ENCODE data around the gene SVIL. TPM values are rescaled to one million over a fixed set of nuclear protein-coding genes. Genes with fewer than 3 reads are reported as not detected.
"Not testable (repeated sequence)": the region's sequence is repeated elsewhere in the genome, so short reads cannot be mapped to it uniquely, and the experiment has no call there.

The SVIL gene
- total and polyA plus RNA-seq, 11 donors = 95.2 to 589 (median 355) TPM

DNA sequence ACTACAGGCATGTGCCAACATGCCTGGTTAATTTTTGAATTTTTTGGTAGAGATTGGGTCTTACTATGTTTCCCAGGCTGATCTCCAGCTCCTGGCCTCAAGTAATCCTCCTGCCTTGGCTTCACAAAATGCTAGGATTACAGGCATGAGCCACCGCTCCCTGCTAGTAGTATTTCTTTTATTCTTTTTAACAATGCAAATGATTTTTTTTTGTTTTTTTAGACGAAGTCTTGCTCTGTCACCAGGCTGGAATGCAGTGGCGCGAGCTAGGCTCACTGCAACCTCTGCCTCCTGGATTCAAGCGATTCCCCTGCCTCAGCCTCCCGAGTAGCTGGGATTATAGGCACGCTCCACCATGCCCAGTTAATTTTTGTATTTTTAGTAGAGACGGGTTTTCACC lies 58.1 kb downstream of the SVIL start:
- WGBS, 4 donors = 83 to 87% (median 85%) methylated on average over 8 of the region's 8 CpGs
- H3K36me3 ChIP-seq = peaks cover 0 to 27% (median 0%) of the 10 kb centered on the region in 9 donors
- H3K4me1 ChIP-seq = peaks cover 0 to 17% (median 2%) of the 10 kb centered on the region in 12 donors

DNA sequence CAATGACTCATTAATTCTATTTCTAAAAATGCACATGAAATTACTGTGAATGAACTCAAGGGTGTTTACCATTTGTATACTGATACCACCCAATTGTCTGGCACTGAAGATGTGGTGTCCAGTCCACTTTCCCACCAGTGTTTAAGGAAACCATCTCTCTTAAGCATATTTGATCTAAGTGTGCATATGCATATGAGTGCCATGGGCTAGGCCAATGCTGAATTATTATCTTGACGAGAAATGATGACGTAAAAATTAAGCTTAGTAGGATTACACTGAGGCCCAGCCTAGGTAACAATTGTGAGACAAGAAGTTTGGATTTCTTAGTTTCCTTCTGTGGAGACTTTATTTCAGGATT lies 59.7 kb downstream of the SVIL start:
- TF ChIP-seq POLR2A (IDR thresholded peaks at IDR 0.05) = no peak
- TF ChIP-seq, protein P1, sequence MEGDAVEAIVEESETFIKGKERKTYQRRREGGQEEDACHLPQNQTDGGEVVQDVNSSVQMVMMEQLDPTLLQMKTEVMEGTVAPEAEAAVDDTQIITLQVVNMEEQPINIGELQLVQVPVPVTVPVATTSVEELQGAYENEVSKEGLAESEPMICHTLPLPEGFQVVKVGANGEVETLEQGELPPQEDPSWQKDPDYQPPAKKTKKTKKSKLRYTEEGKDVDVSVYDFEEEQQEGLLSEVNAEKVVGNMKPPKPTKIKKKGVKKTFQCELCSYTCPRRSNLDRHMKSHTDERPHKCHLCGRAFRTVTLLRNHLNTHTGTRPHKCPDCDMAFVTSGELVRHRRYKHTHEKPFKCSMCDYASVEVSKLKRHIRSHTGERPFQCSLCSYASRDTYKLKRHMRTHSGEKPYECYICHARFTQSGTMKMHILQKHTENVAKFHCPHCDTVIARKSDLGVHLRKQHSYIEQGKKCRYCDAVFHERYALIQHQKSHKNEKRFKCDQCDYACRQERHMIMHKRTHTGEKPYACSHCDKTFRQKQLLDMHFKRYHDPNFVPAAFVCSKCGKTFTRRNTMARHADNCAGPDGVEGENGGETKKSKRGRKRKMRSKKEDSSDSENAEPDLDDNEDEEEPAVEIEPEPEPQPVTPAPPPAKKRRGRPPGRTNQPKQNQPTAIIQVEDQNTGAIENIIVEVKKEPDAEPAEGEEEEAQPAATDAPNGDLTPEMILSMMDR (IDR thresholded peaks at IDR 0.05) = no peak

More for the DNA sequence above, 58.1 kb downstream of the SVIL start:
- intact Hi-C loops (cut with DNase I) = no loop called here
- TF ChIP-seq, protein P1 (IDR thresholded peaks at IDR 0.05) = no peak
- TF ChIP-seq POLR2A (IDR thresholded peaks at IDR 0.05) = no peak
- no peaks in the 10 kb centered on the region for H3K9me3 ChIP-seq
- ATAC-seq (no peak), DNase-seq (no peak)
- no peaks in the 10 kb centered on the region for H3K27me3 ChIP-seq
- H3K27ac ChIP-seq = no peak overlapping the region
- no peak overlapping the region for H3K4me3 ChIP-seq

DNA sequence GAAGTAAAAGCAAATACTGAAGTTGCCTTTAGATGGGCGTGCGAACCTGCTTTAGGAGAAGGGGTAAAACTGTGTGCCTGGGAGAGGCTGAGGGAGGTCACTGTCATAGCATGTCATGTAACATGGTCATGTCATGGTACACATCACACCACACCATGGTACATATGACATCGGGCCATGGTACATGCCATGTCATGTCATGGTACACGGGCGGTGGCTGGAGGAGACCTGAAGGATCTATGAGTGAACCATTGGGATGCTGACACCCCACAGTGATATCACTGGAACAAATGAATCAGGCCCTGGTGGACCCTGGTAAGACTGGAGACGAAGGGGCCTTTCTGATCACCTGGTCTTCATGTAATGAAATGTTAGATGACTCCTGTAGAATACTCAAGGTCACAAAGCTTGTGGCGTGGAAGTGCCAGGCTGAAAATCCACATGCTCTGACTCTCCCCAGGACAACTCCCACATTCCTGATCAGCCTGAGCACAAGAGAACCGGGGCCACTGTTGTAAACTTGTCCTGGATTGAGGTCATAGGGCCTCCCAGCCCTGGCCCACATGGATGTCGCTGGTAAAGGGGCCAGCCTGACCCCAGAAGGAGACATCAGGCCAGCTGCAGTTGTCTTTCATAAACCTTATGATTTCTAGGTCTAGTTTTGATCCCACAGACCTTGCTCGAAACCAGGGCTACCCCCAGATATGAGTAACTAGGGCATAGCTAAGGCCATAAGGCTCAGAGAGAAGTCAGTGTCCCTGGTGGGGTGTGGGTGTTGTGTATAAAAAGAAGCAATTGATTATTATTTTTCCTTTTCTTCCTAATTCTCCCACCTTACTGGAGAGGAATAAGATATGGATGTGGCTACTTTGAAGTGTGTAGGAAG lies 60.3 kb downstream of the SVIL start:
- intact Hi-C loops (cut with DNase I); H3K27me3 ChIP-seq; H3K9me3 ChIP-seq; H3K4me3 ChIP-seq; DNase-seq: not testable (repeated sequence)
- peak overlapping the region in 8 of 12 donors; percentile 5 to 63 (median 48) for H3K27ac ChIP-seq
- WGBS, 4 donors = 77 to 81% (median 79%) methylated on average over 9 to 10 of the region's 10 CpGs
- ATAC-seq = peak; percentile 49 to 80 (median 75)
- peaks cover 0 to 24% (median 0%) of the 10 kb centered on the region in 9 donors for H3K36me3 ChIP-seq
- H3K4me1 ChIP-seq = peaks cover 0 to 30% (median 11%) of the 10 kb centered on the region in 12 donors

More for the DNA sequence above, 59.7 kb downstream of the SVIL start:
- peaks cover 0 to 26% (median 5%) of the 10 kb centered on the region in 12 donors for H3K4me1 ChIP-seq
- peaks cover 0 to 25% (median 0%) of the 10 kb centered on the region in 9 donors for H3K36me3 ChIP-seq
- intact Hi-C loops (cut with DNase I) = no loop called here
- no peaks in the 10 kb centered on the region for H3K9me3 ChIP-seq
- H3K27me3 ChIP-seq = no peaks in the 10 kb centered on the region
- H3K27ac ChIP-seq = peak overlapping the region in 6 of 12 donors; percentile 5 to 63 (median 48)
- no peak overlapping the region for H3K4me3 ChIP-seq
- ATAC-seq (no peak), DNase-seq (no peak)
- WGBS, 4 donors = 82 to 87% (median 87%) methylated on average over 2 of the region's 2 CpGs

DNA sequence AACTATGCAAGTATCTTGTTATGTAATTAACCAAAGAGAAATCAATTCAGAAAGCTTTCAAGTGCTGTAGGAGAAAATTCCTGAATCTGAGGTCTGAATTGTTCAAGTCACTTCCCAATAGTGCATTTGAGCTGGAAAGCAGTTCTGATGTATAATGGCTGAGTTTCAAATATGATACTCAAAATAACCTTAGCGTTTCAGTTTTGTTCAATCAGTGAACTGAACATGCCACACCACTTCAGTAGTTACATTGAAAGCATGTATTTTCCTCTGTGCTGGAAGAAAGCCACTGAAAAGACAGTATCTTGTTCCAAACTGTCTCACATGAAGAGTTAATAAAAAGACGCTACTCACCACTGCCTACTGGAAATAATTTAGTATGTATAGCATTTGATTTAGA lies 64.5 kb downstream of the SVIL start:
- H3K27ac ChIP-seq = peak overlapping the region in 3 of 12 donors; percentile 1 to 14 (median 8)
- 25 to 34% (median 34%) methylated on average over 2 of the region's 2 CpGs for WGBS, 4 donors
- H3K9me3 ChIP-seq; H3K27me3 ChIP-seq; intact Hi-C loops (cut with DNase I); ATAC-seq; H3K4me3 ChIP-seq; DNase-seq: not testable (repeated sequence)
- peaks cover 0 to 32% (median 15%) of the 10 kb centered on the region in 12 donors for H3K4me1 ChIP-seq
- peaks cover 0 to 21% (median 0%) of the 10 kb centered on the region in 9 donors for H3K36me3 ChIP-seq

DNA sequence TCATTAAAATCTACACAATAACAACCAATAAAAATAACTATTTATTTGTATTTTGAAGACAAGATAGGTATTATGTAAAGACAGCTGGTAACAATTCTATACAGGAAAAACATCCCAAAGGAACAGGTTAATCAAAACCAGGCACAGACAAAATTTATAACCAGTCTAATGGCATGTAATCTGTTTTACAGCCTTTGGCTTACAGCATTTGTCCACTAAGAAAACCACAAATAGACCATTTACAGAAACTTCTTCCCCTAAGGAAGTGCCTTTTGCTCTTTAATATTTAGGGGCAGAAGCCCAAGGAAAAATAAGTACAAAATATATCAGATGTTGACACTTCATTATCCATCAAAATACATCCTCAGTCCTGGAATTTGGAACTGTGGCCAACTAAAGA lies 65.0 kb downstream of the SVIL start:
- H3K9me3 ChIP-seq = no peaks in the 10 kb centered on the region
- TF ChIP-seq, protein P1 (IDR thresholded peaks at IDR 0.05) = no peak
- no peak for TF ChIP-seq POLR2A (IDR thresholded peaks at IDR 0.05)
- peaks cover 0 to 32% (median 15%) of the 10 kb centered on the region in 12 donors for H3K4me1 ChIP-seq
- DNase-seq = no peak
- ATAC-seq = no peak
- H3K27ac ChIP-seq = peak overlapping the region in 3 of 12 donors; percentile 1 to 14 (median 8)
- H3K27me3 ChIP-seq = no peaks in the 10 kb centered on the region
- intact Hi-C loops (cut with DNase I) = no loop called here
- H3K4me3 ChIP-seq = no peak overlapping the region
- H3K36me3 ChIP-seq = peaks cover 0 to 23% (median 0%) of the 10 kb centered on the region in 9 donors

Data from heart left ventricle (tissue), 16 donors.